Measurements from ENCODE around the gene MLC1.

Gene MLC1

GRCh38 chr22:50072714-50073538, 12.3 kb downstream of the MLC1 start:
- Histone ChIP-seq H3K4me3 (ENCODE audit: low read length) (no peak overlapping the region), H3K9ac (ENCODE audit: low read length) (no peak overlapping the region), H3K36me3 (ENCODE audit: control insufficient read depth, low read depth, low read length) (no peaks in the 10 kb centered on the region), H3K27ac (ENCODE audit: low read length) (no peak overlapping the region), H3K9me3 (ENCODE audit: control insufficient read depth, low read depth, low read length) (no peaks in the 10 kb centered on the region), H3K27me3 (ENCODE audit: control insufficient read depth, insufficient read depth, low read length) (no peaks in the 10 kb centered on the region), H3K4me1 (ENCODE audit: control insufficient read depth, low read depth, low read length) (no peaks in the 10 kb centered on the region)

- H3K27ac ChIP-seq (ENCODE audit: low read length), result no peak overlapping the region
- no peak overlapping the region for H3K4me3 ChIP-seq (ENCODE audit: low read length)
- no peaks in the 10 kb centered on the region for H3K27me3 ChIP-seq (ENCODE audit: control insufficient read depth, insufficient read depth, low read length)
- no peaks in the 10 kb centered on the region for H3K9me3 ChIP-seq (ENCODE audit: control insufficient read depth, low read depth, low read length)
- no peaks in the 10 kb centered on the region for H3K4me1 ChIP-seq (ENCODE audit: control insufficient read depth, low read depth, low read length)
- H3K36me3 ChIP-seq (ENCODE audit: control insufficient read depth, low read depth, low read length), result no peaks in the 10 kb centered on the region
- no peak overlapping the region for H3K9ac ChIP-seq (ENCODE audit: low read length)
Observed at GRCh38 chr22:50072167-50072555, 13.1 kb downstream of the MLC1 start.

- no peaks in the 10 kb centered on the region for H3K27me3 ChIP-seq (ENCODE audit: control insufficient read depth, insufficient read depth, low read length)
- H3K4me1 ChIP-seq (ENCODE audit: control insufficient read depth, low read depth, low read length), result no peaks in the 10 kb centered on the region
- no peak overlapping the region for H3K27ac ChIP-seq (ENCODE audit: low read length)
- H3K36me3 ChIP-seq (ENCODE audit: control insufficient read depth, low read depth, low read length), result no peaks in the 10 kb centered on the region
- H3K4me3 ChIP-seq (ENCODE audit: low read length), result no peak overlapping the region
- H3K9me3 ChIP-seq (ENCODE audit: control insufficient read depth, low read depth, low read length), result no peaks in the 10 kb centered on the region
- no peak overlapping the region for H3K9ac ChIP-seq (ENCODE audit: low read length)
Observed at GRCh38 chr22:50071432-50072166, 13.6 kb downstream of the MLC1 start.

- Histone ChIP-seq H3K4me3 (ENCODE audit: low read length) (no peak overlapping the region), H3K9me3 (ENCODE audit: control insufficient read depth, low read depth, low read length) (no peaks in the 10 kb centered on the region), H3K4me1 (ENCODE audit: control insufficient read depth, low read depth, low read length) (no peaks in the 10 kb centered on the region), H3K27me3 (ENCODE audit: control insufficient read depth, insufficient read depth, low read length) (no peaks in the 10 kb centered on the region), H3K27ac (ENCODE audit: low read length) (no peak overlapping the region), H3K9ac (ENCODE audit: low read length) (no peak overlapping the region), H3K36me3 (ENCODE audit: control insufficient read depth, low read depth, low read length) (no peaks in the 10 kb centered on the region)
Observed at GRCh38 chr22:50070366-50070765, 14.9 kb downstream of the MLC1 start.

- H3K4me1 ChIP-seq (ENCODE audit: control insufficient read depth, low read depth, low read length), result no peaks in the 10 kb centered on the region
- no peaks in the 10 kb centered on the region for H3K36me3 ChIP-seq (ENCODE audit: control insufficient read depth, low read depth, low read length)
- no peaks in the 10 kb centered on the region for H3K27me3 ChIP-seq (ENCODE audit: control insufficient read depth, insufficient read depth, low read length)
- H3K27ac ChIP-seq (ENCODE audit: low read length), result no peak overlapping the region
- H3K9ac ChIP-seq (ENCODE audit: low read length), result no peak overlapping the region
- no peak overlapping the region for H3K4me3 ChIP-seq (ENCODE audit: low read length)
- no peaks in the 10 kb centered on the region for H3K9me3 ChIP-seq (ENCODE audit: control insufficient read depth, low read depth, low read length)
Observed at GRCh38 chr22:50068096-50068495, 17.1 kb downstream of the MLC1 start.

- Histone ChIP-seq H3K4me1 (ENCODE audit: control insufficient read depth, low read depth, low read length) (no peaks in the 10 kb centered on the region), H3K9me3 (ENCODE audit: control insufficient read depth, low read depth, low read length) (no peaks in the 10 kb centered on the region), H3K27ac (ENCODE audit: low read length) (no peak overlapping the region), H3K36me3 (ENCODE audit: control insufficient read depth, low read depth, low read length) (no peaks in the 10 kb centered on the region), H3K4me3 (ENCODE audit: low read length) (no peak overlapping the region), H3K9ac (ENCODE audit: low read length) (no peak overlapping the region), H3K27me3 (ENCODE audit: control insufficient read depth, insufficient read depth, low read length) (no peaks in the 10 kb centered on the region)
Observed at GRCh38 chr22:50067244-50067643, 18.0 kb downstream of the MLC1 start.

GRCh38 chr22:50064453-50064852, 20.8 kb downstream of the MLC1 start:
- no peaks in the 10 kb centered on the region for H3K27me3 ChIP-seq (ENCODE audit: control insufficient read depth, insufficient read depth, low read length)
- no peak overlapping the region for H3K27ac ChIP-seq (ENCODE audit: low read length)
- peaks cover 4% of the 10 kb centered on the region for H3K4me1 ChIP-seq (ENCODE audit: control insufficient read depth, low read depth, low read length)
- H3K9me3 ChIP-seq (ENCODE audit: control insufficient read depth, low read depth, low read length), result no peaks in the 10 kb centered on the region
- no peak overlapping the region for H3K9ac ChIP-seq (ENCODE audit: low read length)
- H3K4me3 ChIP-seq (ENCODE audit: low read length), result no peak overlapping the region
- no peaks in the 10 kb centered on the region for H3K36me3 ChIP-seq (ENCODE audit: control insufficient read depth, low read depth, low read length)

GRCh38 chr22:50063589-50064393, 21.4 kb downstream of the MLC1 start:
- no peaks in the 10 kb centered on the region for H3K27me3 ChIP-seq (ENCODE audit: control insufficient read depth, insufficient read depth, low read length)
- peaks cover 7% of the 10 kb centered on the region for H3K4me1 ChIP-seq (ENCODE audit: control insufficient read depth, low read depth, low read length)
- no peaks in the 10 kb centered on the region for H3K9me3 ChIP-seq (ENCODE audit: control insufficient read depth, low read depth, low read length)
- no peak overlapping the region for H3K4me3 ChIP-seq (ENCODE audit: low read length)
- no peak overlapping the region for H3K9ac ChIP-seq (ENCODE audit: low read length)
- H3K36me3 ChIP-seq (ENCODE audit: control insufficient read depth, low read depth, low read length), result no peaks in the 10 kb centered on the region
- no peak overlapping the region for H3K27ac ChIP-seq (ENCODE audit: low read length)

- peaks cover 4% of the 10 kb centered on the region for H3K27me3 ChIP-seq (ENCODE audit: control insufficient read depth, insufficient read depth, low read length)
Observed at GRCh38 chr22:50062509-50063135, 22.6 kb downstream of the MLC1 start.

GRCh38 chr22:50061824-50062355, 23.3 kb downstream of the MLC1 start:
- H3K27ac ChIP-seq (ENCODE audit: low read length), result no peak overlapping the region
- H3K9ac ChIP-seq (ENCODE audit: low read length), result no peak overlapping the region
- no peak overlapping the region for H3K4me3 ChIP-seq (ENCODE audit: low read length)
- no peaks in the 10 kb centered on the region for H3K36me3 ChIP-seq (ENCODE audit: control insufficient read depth, low read depth, low read length)
- peaks cover 7% of the 10 kb centered on the region for H3K4me1 ChIP-seq (ENCODE audit: control insufficient read depth, low read depth, low read length)
- H3K9me3 ChIP-seq (ENCODE audit: control insufficient read depth, low read depth, low read length), result no peaks in the 10 kb centered on the region
- peaks cover 7% of the 10 kb centered on the region for H3K27me3 ChIP-seq (ENCODE audit: control insufficient read depth, insufficient read depth, low read length)

More at GRCh38 chr22:50062509-50063135, 22.6 kb downstream of the MLC1 start:
- Histone ChIP-seq H3K4me3 (ENCODE audit: low read length) (no peak overlapping the region), H3K4me1 (ENCODE audit: control insufficient read depth, low read depth, low read length) (peaks cover 7% of the 10 kb centered on the region), H3K27ac (ENCODE audit: low read length) (no peak overlapping the region), H3K36me3 (ENCODE audit: control insufficient read depth, low read depth, low read length) (no peaks in the 10 kb centered on the region), H3K9ac (ENCODE audit: low read length) (no peak overlapping the region), H3K9me3 (ENCODE audit: control insufficient read depth, low read depth, low read length) (no peaks in the 10 kb centered on the region)
